ENCODE results near the gene RAD51B. TPM values are rescaled to one million over a fixed set of nuclear protein-coding genes. Genes with fewer than 3 reads are reported as not detected.

The RAD51B gene
- total and polyA plus RNA-seq, 9 of the 15 experiments (the other 6 are each of a cell fraction or from before 2014, with no cell fraction given): 8.5 to 17.3 (median 11.3) TPM

DNA sequence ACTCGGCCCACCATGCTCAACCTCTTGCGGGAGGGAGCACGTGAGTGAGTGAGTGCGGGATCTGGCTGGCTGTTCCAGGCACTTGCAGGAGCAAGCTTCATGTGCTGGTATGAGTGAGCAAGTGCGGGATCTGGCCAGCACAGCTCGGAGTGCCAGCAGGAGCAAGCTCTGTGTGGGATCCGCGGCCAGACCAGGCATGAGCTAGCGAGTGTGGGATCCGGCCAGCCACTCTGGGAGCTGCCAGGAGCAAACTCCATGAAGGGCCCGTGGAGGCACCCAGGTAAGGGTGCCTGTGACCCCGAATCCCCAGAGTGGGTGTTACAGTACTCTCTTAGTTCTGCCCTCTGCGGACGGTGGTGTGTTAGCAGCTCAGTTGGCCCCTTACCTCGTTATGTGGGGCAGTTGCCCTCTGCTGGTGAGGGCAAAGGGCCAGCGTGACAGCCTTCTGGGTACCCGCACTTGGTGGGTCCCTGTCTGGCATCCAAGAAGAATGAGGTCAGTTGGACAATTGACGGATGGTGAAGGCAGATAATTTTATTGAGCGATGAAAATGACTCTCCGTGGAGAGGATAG lies 38.3 kb downstream of the RAD51B start:
- Histone ChIP-seq H3K4me1 (replicated peaks in 1 of 2; ENCODE audit: control insufficient read depth in 2 of 2, insufficient read depth in 2 of 2, low read length in 2 of 2) (no peaks in the 10 kb centered on the region), H3K9me1 (ENCODE audit: control insufficient read depth, insufficient read depth, low read length) (no peaks in the 10 kb centered on the region), H4K20me1 (replicated peaks; ENCODE audit: control insufficient read depth, insufficient read depth, low read length) (no peaks in the 10 kb centered on the region), H3K27ac (ENCODE audit: extremely low read depth, low read depth, low read length) (no peak overlapping the region), H3K79me2 (ENCODE audit: control insufficient read depth, insufficient read depth, low read length) (no peaks in the 10 kb centered on the region), H3K27me3 (ENCODE audit: control insufficient read depth in 2 of 2, insufficient read depth in 2 of 2, low read length in 2 of 2) (no peaks in the 10 kb centered on the region; a peak in 1 of 5 replicates), H3K4me3 (no peak overlapping the region), H3K36me3 (ENCODE audit: control insufficient read depth, insufficient read depth, low read length) (no peaks in the 10 kb centered on the region), H3K9me3 (replicated peaks; ENCODE audit: control insufficient read depth, insufficient read depth, low read depth, low read length) (no peaks in the 10 kb centered on the region), H2AFZ (ENCODE audit: low read depth, low read length) (no peak overlapping the region), H3K4me2 (ENCODE audit: insufficient read depth, low read length) (no peak overlapping the region), H3K9ac (ENCODE audit: insufficient read depth in 1 of 2, low read depth in 2 of 2, low read length in 2 of 2) (0 out of 4 replicates have a peak overlapping the region, but pooled peaks of 1 of the 2 experiments have one; percentile 13)
- 83% methylated on average over 16 of the region's 20 CpGs for WGBS (ENCODE audit: insufficient coverage, low coverage, missing lambda C conversion rate)
- in situ Hi-C loops (cut with MboI) (no loop called here), intact Hi-C loops (cut with micrococcal nuclease) (no loop called here)
- DNase-seq (ENCODE audit: extremely low read depth in 1 of 4, low spot score in 3 of 4) (no peak), ATAC-seq (no peak), FAIRE-seq (no peak)
- ChIA-PET POLR2A (no interaction called here), CTCF (ENCODE audit: low intra/inter-chr PET ratio) (no interaction called here)
- TF ChIP-seq ZNF3 (CRISPR knock-in tag; IDR thresholded peaks at IDR 0.05): no peak
- TF ChIP-seq, protein P1, sequence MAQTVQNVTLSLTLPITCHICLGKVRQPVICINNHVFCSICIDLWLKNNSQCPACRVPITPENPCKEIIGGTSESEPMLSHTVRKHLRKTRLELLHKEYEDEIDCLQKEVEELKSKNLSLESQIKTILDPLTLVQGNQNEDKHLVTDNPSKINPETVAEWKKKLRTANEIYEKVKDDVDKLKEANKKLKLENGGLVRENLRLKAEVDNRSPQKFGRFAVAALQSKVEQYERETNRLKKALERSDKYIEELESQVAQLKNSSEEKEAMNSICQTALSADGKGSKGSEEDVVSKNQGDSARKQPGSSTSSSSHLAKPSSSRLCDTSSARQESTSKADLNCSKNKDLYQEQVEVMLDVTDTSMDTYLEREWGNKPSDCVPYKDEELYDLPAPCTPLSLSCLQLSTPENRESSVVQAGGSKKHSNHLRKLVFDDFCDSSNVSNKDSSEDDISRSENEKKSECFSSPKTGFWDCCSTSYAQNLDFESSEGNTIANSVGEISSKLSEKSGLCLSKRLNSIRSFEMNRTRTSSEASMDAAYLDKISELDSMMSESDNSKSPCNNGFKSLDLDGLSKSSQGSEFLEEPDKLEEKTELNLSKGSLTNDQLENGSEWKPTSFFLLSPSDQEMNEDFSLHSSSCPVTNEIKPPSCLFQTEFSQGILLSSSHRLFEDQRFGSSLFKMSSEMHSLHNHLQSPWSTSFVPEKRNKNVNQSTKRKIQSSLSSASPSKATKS (CRISPR knock-in tag; IDR thresholded peaks at IDR 0.05): no peak
- TF ChIP-seq ZNF75A (CRISPR knock-in tag; IDR thresholded peaks at IDR 0.05): no peak
- TF ChIP-seq ZNF354B (CRISPR knock-in tag; IDR thresholded peaks at IDR 0.05): no peak
- no peak for TF ChIP-seq U2AF1 (optimal IDR thresholded peaks at IDR 0.05; ENCODE audit: low read depth, low read length)
- TF ChIP-seq KLF16 (IDR thresholded peaks at IDR 0.05): no peak
- no peak for TF ChIP-seq DMBX1 (CRISPR knock-in tag; IDR thresholded peaks at IDR 0.05; ENCODE audit: borderline replicate concordance)
- TF ChIP-seq SMARCA4 (IDR thresholded peaks at IDR 0.05): no peak
- no peak for TF ChIP-seq NFE2 (IDR thresholded peaks at IDR 0.05; ENCODE audit: low read depth)
- TF ChIP-seq MTA2 (IDR thresholded peaks at IDR 0.05; ENCODE audit: low read depth): no peak
- TF ChIP-seq PTTG1 (tag; IDR thresholded peaks at IDR 0.05; ENCODE audit: low read depth): no peak
- TF ChIP-seq YBX1 (IDR thresholded peaks at IDR 0.05): no peak
- no peak for TF ChIP-seq CSDE1 (IDR thresholded peaks at IDR 0.05)
- TF ChIP-seq MCM5 (IDR thresholded peaks at IDR 0.05; ENCODE audit: low read depth): no peak
- no TSS peak for BruUV-seq (replicated peaks)

Data from K562 (cell line).